Omental fat pad (tissue), 4 donors: Measurements from ENCODE around the gene SPTAN1. TPM values are rescaled to one million over a fixed set of nuclear protein-coding genes. Genes with fewer than 3 reads are reported as not detected.
A peak's percentile ranks its signal among the peaks of the same experiment; 100 is the strongest.

Experiments used
- ATAC-seq: fragments of 150-250 bp; one replicate; pipeline ENCODE4 v1.9.1; 2016; ENCODE audit warnings: mild to moderate bottlenecking, moderate library complexity; ENCODE audit not compliant: low FRiP score
- DNase-seq: peaks from one replicate; pipeline ENCODE4 v3.0.0-alpha.2; 2019; ENCODE audit warnings: low spot score
- total RNA-seq, 4 donors: library from RNA; depleted of rRNA; stranded (reverse); fragments of >200 nt; gene quantifications; one replicate each; pipeline ENCODE4 v1.1.0, GENCODE V29; 2016
- TF ChIP-seq, protein P1 (sequence below), 3 donors: fragments of 450-650 bp; IDR thresholded peaks; one replicate each; pipeline ENCODE4 v1.5.1; 2016 to 2017; ENCODE audit warnings: antibody characterized with exemption in 3 of 3, mild to moderate bottlenecking in 3 of 3, moderate library complexity in 2 of 3

Gene SPTAN1
- total RNA-seq, 4 donors from 2014 or later = 231 to 381 (median 300) TPM

DNA sequence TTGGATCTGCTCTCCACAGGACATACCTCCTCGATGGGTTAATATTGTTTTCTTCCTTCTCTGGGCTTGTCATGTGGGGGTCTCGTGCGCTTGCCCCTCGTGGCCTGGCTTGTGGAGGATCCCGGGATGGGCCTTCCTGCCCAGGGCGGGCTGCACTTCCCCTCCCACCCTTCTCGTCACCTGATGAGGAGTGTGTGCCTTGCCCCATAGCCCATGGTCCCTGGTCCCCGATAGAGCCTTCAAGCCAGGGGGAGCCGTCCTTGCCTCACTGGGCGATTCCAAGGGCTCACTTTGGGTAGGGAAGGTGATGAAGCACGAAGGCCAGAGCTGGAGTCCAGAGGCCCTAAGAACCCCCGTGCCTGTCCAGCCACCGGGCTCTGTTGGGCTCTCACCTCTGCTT, 75.5 kb downstream of the SPTAN1 start:
- DNase-seq = no peak
- ATAC-seq = no peak

GRCh38 chr9:128628471-128629048, 76.2 kb downstream of the SPTAN1 start:
- no peak for DNase-seq
- peak; percentile 49 for ATAC-seq
- TF ChIP-seq, protein P1, sequence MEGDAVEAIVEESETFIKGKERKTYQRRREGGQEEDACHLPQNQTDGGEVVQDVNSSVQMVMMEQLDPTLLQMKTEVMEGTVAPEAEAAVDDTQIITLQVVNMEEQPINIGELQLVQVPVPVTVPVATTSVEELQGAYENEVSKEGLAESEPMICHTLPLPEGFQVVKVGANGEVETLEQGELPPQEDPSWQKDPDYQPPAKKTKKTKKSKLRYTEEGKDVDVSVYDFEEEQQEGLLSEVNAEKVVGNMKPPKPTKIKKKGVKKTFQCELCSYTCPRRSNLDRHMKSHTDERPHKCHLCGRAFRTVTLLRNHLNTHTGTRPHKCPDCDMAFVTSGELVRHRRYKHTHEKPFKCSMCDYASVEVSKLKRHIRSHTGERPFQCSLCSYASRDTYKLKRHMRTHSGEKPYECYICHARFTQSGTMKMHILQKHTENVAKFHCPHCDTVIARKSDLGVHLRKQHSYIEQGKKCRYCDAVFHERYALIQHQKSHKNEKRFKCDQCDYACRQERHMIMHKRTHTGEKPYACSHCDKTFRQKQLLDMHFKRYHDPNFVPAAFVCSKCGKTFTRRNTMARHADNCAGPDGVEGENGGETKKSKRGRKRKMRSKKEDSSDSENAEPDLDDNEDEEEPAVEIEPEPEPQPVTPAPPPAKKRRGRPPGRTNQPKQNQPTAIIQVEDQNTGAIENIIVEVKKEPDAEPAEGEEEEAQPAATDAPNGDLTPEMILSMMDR (IDR thresholded peaks at IDR 0.05) = no peak

More for the DNA sequence above, 75.5 kb downstream of the SPTAN1 start:
- TF ChIP-seq, protein P1 (IDR thresholded peaks at IDR 0.05) = no peak

GRCh38 chr9:128629136-128629535, 76.7 kb downstream of the SPTAN1 start:
- DNase-seq (no peak), ATAC-seq (no peak)
- TF ChIP-seq, protein P1 (IDR thresholded peaks at IDR 0.05) = no peak

GRCh38 chr9:128629852-128630545, 77.6 kb downstream of the SPTAN1 start:
- no peak for ATAC-seq
- TF ChIP-seq, protein P1 (IDR thresholded peaks at IDR 0.05) = no peak
- DNase-seq = no peak

GRCh38 chr9:128631636-128632035, 79.2 kb downstream of the SPTAN1 start:
- ATAC-seq (no peak), DNase-seq (no peak)
- TF ChIP-seq, protein P1 (IDR thresholded peaks at IDR 0.05) = no peak

GRCh38 chr9:128632066-128632465, 79.7 kb downstream of the SPTAN1 start:
- TF ChIP-seq, protein P1 (IDR thresholded peaks at IDR 0.05) = no peak
- DNase-seq (no peak), ATAC-seq (no peak)

GRCh38 chr9:128632486-128632885, 80.1 kb downstream of the SPTAN1 start:
- TF ChIP-seq, protein P1 (IDR thresholded peaks at IDR 0.05) = no peak
- no peak for DNase-seq
- no peak for ATAC-seq
